HUES6 (cell line): ENCODE measurements around the gene KRT78.
"Not testable (repeated sequence)": the region's sequence is repeated elsewhere in the genome, so short reads cannot be mapped to it uniquely, and the experiment has no call there.

Experiments used
- H3K27ac ChIP-seq: 2 replicates; pipeline ENCODE4 v1.7.0; 2013; ENCODE audit warnings: low read depth, mild to moderate bottlenecking, low read length, inconsistent platforms
- H3K27me3 ChIP-seq: 2 replicates; pipeline ENCODE4 v1.6.1; 2013; ENCODE audit warnings: low read length; ENCODE audit not compliant: control insufficient read depth, insufficient read depth
- H3K36me3 ChIP-seq: 2 replicates; pipeline ENCODE4 v1.6.1; 2013; ENCODE audit warnings: low read length; ENCODE audit not compliant: control insufficient read depth, insufficient read depth
- H3K4me1 ChIP-seq: 2 replicates; pipeline ENCODE4 v1.6.1; 2013; ENCODE audit warnings: low read length; ENCODE audit not compliant: control insufficient read depth, insufficient read depth
- H3K4me3 ChIP-seq: 2 replicates; pipeline ENCODE4 v1.5.1; 2013; ENCODE audit warnings: low read depth, low read length
- H3K9ac ChIP-seq: one replicate; pipeline ENCODE4 v1.6.1; 2013; ENCODE audit warnings: mild to moderate bottlenecking, low read length
- H3K9me3 ChIP-seq: 2 replicates; pipeline ENCODE4 v1.6.1; 2013; ENCODE audit warnings: low read depth, low read length; ENCODE audit not compliant: control insufficient read depth, insufficient read depth

Gene KRT78

DNA sequence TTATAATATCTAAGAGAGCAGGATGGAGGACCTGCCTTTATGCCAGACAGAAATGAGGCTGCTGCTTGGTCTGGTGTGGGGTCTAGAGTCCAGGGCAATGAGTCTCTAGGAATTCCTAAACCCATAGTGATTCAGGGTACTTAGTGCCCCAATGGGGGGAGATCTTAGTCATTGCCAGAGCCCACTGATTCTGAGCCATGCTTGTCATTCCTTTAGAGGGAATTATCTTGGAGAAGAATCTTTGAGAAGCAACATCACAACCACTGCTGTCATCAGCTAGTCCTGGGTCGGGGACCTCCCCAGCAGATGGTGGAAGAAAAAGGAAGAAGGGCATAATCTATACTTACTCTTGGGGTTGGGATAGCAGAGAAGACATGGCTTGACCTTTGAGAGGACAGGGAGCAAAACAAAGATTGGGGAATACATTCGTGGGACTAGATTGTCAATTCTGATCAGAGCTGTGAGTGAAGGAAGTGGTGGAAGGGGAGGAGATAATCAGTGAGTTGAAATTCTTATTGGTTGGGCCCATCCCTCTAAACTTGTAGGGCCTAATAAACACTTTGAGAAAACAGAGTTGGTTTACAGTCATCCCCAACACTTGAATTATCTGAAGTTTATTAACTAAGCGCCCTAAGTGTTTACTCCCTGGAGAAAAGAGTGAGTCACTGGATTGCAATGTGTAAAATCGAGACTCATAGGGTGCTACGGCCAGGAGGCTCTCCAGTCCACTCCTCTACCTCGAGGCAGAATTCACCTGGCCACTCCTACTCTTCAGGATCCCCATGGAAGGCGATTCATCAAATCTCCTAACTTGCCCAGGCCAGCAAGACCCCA, 49.9 kb downstream of the KRT78 start:
- no peak overlapping the region for H3K9ac ChIP-seq
- H3K27me3 ChIP-seq: peaks cover 2% of the 10 kb centered on the region; the same call in 1 of the 2 replicates
- no peaks in the 10 kb centered on the region for H3K36me3 ChIP-seq
- no peak overlapping the region for H3K4me3 ChIP-seq
- H3K9me3 ChIP-seq: no peaks in the 10 kb centered on the region
- peaks cover 10% of the 10 kb centered on the region; the same call in 1 of the 2 replicates for H3K4me1 ChIP-seq
- H3K27ac ChIP-seq: no peak overlapping the region

DNA sequence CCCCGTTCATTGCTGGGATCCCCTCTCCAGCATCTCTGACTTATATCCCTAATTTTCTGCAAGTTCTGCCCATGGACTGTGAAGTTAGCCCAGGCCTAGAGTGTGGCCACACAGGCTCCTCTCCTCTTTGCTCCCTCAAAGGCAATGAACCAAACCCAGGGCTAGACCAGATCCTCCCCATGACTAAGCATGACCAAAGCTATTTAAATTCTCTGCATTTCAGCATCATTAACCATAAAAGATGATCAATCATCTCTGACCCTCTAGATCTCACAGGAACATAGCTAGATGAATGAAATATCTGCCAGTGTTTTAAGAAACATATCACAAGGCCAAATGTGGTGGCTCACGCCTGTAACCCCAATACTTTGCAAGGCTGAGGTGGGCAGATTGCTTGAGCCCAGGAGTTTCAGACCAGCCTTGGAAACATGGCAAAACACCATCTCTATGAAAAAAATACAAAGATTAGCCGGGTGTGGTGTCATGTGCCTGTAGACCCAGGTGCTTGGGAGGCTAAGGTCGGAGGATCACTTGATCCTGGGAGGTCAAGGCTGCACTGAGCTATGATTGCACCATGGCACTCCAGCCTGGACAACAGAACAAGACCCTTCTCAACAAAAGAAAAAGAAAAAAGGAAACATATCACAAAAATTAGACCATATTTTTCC, 50.7 kb downstream of the KRT78 start:
- Histone ChIP-seq H3K4me3 (no peak overlapping the region), H3K4me1 (peaks cover 10% of the 10 kb centered on the region; the same call in 1 of the 2 replicates), H3K9me3 (no peaks in the 10 kb centered on the region), H3K9ac (no peak overlapping the region), H3K27ac (no peak overlapping the region), H3K27me3 (peaks cover 2% of the 10 kb centered on the region; the same call in 1 of the 2 replicates), H3K36me3 (no peaks in the 10 kb centered on the region)

DNA sequence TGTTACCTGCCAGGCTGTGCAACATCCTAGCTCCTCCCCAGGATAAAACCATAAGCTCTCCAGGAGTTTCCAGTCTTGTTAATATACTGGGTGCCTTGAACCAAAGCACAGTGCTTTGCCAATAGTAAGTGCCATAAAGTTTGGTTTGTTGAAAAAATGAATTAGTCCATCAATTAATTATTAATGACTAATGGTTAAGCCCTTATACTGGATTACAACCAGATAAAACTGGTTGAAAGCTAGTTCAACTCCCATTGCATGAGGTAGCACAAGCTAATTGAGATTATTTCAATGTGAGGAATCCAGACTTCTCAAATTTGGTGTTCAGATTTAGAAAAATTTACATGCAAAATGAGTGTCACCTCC, 51.3 kb downstream of the KRT78 start:
- H3K36me3 ChIP-seq: no peaks in the 10 kb centered on the region
- peaks cover 2% of the 10 kb centered on the region; the same call in 1 of the 2 replicates for H3K27me3 ChIP-seq
- no peak overlapping the region for H3K9ac ChIP-seq
- no peaks in the 10 kb centered on the region for H3K9me3 ChIP-seq
- no peak overlapping the region for H3K27ac ChIP-seq
- H3K4me1 ChIP-seq: peaks cover 10% of the 10 kb centered on the region; the same call in 1 of the 2 replicates
- no peak overlapping the region for H3K4me3 ChIP-seq

DNA sequence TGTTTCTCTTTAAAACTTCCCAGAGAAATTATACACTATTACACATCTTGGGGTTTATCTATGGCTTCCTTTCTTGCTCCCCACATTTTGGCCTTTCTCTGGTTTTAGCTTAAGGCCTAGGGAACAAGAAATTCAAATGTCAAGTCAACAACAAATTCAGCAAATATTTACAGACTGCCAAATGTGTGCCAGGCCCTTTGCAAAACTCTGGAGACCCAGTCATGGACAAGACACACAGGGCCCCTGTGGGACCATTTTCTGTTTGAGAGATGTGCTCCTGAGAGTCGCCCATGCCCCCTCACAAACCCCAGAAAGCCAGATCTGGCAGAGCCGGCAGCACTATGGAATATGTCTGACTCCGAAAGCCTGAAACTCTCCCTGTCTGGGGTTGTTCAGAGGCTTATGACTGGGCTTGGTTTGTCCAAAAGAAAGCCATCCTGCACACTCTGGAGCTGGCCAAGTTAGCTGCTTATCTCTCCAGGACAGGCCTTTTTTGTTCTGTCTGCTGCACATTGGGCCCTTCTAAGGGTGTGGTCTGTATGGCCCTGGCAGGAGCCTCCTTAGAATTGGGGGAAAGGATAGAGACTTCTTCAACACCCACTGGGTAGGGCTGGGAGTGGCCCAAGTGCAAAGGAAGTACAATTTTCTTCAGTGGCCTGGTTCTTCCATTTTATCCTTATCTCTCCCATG, 51.8 kb downstream of the KRT78 start:
- peaks cover 2% of the 10 kb centered on the region; the same call in 1 of the 2 replicates for H3K27me3 ChIP-seq
- peaks cover 10% of the 10 kb centered on the region; the same call in 1 of the 2 replicates for H3K4me1 ChIP-seq
- no peaks in the 10 kb centered on the region for H3K36me3 ChIP-seq
- no peak overlapping the region for H3K4me3 ChIP-seq
- H3K27ac ChIP-seq: no peak overlapping the region
- H3K9me3 ChIP-seq: no peaks in the 10 kb centered on the region
- no peak overlapping the region for H3K9ac ChIP-seq

DNA sequence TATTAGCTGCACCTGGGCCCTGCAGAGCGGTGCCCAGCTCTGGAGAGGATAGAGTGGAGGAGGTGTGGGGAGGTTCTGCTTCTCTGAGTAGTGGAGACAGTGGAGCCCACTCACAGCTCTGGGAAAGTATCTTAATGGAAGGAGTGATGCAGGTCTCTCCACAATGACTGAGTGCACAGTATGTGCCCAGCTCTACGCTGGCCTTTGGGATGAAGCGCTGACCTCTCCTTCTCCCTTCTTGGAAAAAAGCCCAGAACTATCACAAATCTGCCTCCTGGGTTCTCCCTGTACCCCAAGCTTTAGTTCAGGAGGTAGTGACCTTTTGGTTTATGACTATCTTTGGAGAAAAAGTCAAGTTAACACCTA, 52.4 kb downstream of the KRT78 start:
- H3K27ac ChIP-seq: no peak overlapping the region
- H3K4me1 ChIP-seq: peaks cover 10% of the 10 kb centered on the region; the same call in 1 of the 2 replicates
- peaks cover 2% of the 10 kb centered on the region; the same call in 1 of the 2 replicates for H3K27me3 ChIP-seq
- H3K36me3 ChIP-seq: no peaks in the 10 kb centered on the region
- no peaks in the 10 kb centered on the region for H3K9me3 ChIP-seq
- H3K9ac ChIP-seq: no peak overlapping the region
- no peak overlapping the region for H3K4me3 ChIP-seq

DNA sequence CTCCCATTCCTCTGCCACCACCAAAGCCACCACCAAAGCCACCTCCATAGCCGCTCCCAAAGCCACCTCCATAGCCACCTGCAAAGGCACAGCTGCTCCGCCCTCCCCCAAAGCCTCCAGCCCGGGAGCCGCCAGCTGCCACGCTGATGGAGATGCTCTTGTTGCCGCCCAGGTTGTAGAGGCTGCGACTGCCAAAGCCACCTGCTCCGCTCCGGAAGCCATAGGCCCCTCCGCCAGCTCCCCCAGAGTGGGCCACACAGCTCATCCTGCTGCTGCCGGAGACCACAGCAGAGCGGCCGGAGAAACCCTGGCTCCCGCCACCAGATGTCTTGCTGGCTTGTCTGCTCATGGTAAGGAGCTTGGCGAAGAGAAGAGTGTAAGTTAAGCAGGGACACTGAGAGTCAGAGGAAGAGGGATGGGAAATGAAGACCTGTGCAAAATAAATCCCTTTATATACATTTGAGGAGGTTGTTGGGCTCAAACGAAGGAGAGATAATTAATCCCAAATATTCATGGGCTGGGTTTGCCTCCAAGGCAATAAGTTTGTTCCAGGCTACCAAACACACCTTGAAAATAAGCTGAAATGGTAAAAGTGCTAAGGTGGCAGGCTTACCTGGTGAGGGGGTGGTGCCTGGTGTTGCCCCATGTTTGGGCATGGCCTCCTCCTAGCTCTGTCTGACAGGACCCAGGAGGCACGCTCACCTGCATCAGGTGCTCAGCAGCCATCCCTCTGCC, 52.9 kb downstream of the KRT78 start, which contains the start of gene KRT3:
Gene KRT3, minus strand, starts transcription at position 424 of the 735 bp plus-strand sequence. Its CDS starts 75 bp downstream, at position 349.
- Histone ChIP-seq H3K9ac (no peak within 1 kb of the TSS), H3K4me3 (no peak within 1 kb of the TSS), H3K9me3 (no peaks in the 10 kb centered on the region), H3K27me3 (peaks cover 2% of the 10 kb centered on the region; the same call in 1 of the 2 replicates), H3K27ac (no peak within 1 kb of the TSS), H3K36me3 (no peaks in the 10 kb centered on the region), H3K4me1 (peaks cover 10% of the 10 kb centered on the region; the same call in 1 of the 2 replicates)

DNA sequence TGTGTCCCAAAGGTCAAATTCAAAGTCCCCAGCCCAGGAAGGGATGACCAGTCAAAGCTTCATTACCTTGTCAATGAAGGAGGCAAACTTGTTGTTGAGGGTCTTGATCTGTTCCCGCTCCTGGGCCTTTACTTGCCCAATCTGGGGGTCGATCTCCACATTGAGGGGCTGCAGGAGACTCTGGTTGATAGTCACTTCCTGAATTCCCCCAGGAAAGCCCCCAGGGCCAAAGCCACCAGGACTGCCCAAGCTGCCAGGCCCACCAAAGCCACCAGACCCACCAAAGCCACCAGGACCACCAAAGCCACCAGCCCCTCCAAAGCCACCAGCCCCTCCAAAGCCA, 53.5 kb downstream of the KRT78 start:
- H3K27me3 ChIP-seq, H3K4me1 ChIP-seq, H3K9me3 ChIP-seq, H3K9ac ChIP-seq, H3K36me3 ChIP-seq, H3K4me3 ChIP-seq, H3K27ac ChIP-seq: not testable (repeated sequence)

DNA sequence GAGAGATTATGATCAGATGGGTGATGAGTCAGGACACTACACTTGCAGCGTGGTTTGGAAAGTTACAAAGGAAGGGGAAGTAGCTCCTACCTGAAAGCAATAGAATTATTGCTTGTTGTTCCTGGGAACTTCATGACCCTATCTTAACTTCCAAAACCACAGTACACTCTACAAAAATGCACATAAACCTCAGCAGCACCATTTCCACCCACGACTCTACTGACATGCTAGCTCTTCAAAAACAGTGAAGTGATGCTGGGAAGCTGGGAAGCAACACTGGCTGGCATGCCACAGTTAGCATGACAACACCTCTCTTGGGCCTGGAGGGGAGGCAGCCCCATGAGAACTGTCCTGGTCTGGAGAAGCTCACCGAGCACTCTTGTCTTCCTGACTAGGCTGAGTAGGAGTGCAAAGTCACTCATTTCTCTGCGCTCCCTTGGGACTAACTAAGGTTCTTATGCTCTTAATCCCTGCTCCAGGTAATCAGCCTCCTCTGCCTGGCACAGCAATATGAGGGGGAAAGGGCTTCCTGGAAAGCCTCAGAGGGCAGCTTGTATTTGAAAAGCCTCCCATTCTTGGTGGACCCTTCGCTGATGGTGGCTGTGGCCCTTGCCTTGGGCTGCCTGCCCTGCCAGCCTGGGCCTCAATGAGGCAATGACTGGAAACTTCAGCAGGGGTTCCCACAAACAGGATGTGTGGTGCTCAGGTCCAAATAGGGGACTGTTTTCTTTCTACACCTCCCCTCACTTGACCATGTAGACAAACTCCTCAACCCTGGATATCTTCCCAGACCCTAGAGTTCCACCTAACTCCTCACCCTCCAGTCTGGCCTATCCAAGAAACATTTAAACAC, 54.1 kb downstream of the KRT78 start:
- H3K4me3 ChIP-seq: no peak overlapping the region
- peaks cover 1% of the 10 kb centered on the region; the same call in 1 of the 2 replicates for H3K4me1 ChIP-seq
- H3K27me3 ChIP-seq: peaks cover 2% of the 10 kb centered on the region; the same call in 1 of the 2 replicates
- no peaks in the 10 kb centered on the region for H3K36me3 ChIP-seq
- no peak overlapping the region for H3K27ac ChIP-seq
- H3K9ac ChIP-seq: no peak overlapping the region
- no peaks in the 10 kb centered on the region for H3K9me3 ChIP-seq

DNA sequence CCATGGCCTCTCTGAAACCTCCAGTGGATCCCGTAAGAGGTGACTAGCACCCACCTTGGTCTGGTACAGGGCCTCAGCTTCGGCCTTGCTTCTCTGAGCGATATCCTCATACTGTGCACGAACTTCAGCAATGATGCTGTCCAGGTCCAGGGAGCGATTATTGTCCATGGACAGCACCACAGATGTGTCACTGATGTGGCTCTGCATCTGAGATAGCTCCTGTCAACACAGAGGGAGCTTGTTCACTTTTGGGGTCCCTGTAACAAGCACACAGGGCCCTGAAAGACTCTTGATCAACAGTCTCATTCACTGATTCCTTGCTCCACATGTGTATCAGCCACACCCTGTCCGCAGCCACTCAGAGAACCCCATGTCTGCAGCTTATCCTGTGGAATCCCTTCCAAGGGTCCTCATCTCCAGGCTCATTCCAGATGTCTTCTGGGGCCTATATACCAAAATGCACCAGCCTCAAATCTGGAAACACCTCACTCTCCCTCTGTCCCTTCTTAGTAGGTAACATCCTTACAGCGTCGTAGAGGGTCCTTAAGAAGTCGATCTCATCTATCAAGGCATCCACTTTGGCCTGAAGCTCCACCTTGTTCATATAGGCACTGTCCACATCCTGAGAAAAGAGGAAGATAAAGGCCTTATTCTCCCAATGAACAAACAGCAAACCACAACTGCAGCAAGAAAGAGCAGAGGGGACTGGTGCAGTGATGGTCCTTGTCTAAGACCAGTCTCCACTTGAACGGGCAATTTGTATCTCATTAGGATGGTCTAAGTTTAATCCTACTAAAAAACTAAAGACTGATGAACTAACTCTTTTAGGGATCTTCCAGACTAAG, 56.4 kb downstream of the KRT78 start:
- Histone ChIP-seq H3K27me3 (peaks cover 5% of the 10 kb centered on the region; the same call in 1 of the 2 replicates), H3K9ac (no peak overlapping the region), H3K36me3 (no peaks in the 10 kb centered on the region), H3K4me1 (no peaks in the 10 kb centered on the region), H3K9me3 (no peaks in the 10 kb centered on the region), H3K27ac (no peak overlapping the region), H3K4me3 (no peak overlapping the region)
